Hematopoietic multipotent progenitor cell treated with erythropoietin and hydrocortisone succinate and interleukin-3 and kit ligand, for 17 days (in vitro differentiated cells): Measurements from ENCODE around the gene ACMSD.

Source experiments
- DNase-seq: peaks from one replicate; pipeline ENCODE4 v3.0.0-alpha.2; 2015; ENCODE audit warnings: low spot score

The ACMSD gene

GRCh38 chr2:134949981-134950708, 111.7 kb downstream of the ACMSD start:
- DNase-seq, result no peak

GRCh38 chr2:134950886-134951285, 112.5 kb downstream of the ACMSD start:
- no peak for DNase-seq
